GM19240 (cell line): Measurements from ENCODE around the gene PLEK.
"Not testable (repeated sequence)": the region's sequence is repeated elsewhere in the genome, so short reads cannot be mapped to it uniquely, and the experiment has no call there.

Source experiments
- DNase-seq: peaks from one replicate; pipeline ENCODE4 v3.0.0; 2011; ENCODE audit warnings: low spot score; ENCODE audit not compliant: insufficient read length

The PLEK gene

GRCh38 chr2:68441179-68441993 is 76.3 kb downstream of the PLEK start:
- DNase-seq: peak; percentile 81

DNA sequence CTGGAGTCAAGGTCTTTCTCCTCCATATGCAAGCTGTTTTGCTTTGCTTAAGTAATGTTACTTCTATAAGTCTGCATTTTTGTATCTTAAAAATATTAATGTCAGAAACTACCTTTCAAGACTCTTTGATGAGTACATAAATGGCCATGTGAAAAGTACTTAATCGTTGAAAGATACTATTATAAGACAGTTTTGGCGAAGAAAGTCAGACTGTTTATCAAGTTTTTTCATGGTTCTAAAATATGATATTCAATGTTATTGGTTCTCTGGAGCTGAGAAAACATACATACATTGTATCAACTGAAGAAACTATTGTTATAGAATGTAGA is 76.9 kb downstream of the PLEK start:
- DNase-seq: no peak

GRCh38 chr2:68446425-68446824 is 81.3 kb downstream of the PLEK start:
- DNase-seq: not testable (repeated sequence)
